Uterus (tissue), 2 donors: Measurements from ENCODE around the gene ITFG1.

Experiments used
- POLR2A ChIP-seq, 2 donors: fragments of 450-650 bp; IDR thresholded peaks; one replicate each; pipeline ENCODE4 v1.6.1; 2016; ENCODE audit warnings: antibody characterized with exemption in 2 of 2, mild to moderate bottlenecking in 1 of 2, moderate library complexity in 1 of 2
- TF ChIP-seq, protein P1 (sequence below), 4 experiments: fragments of 200-600 bp in 2 of 4; fragments of 450-650 bp in 2 of 4; sonication (generic) in 2 of 4; IDR thresholded peaks; one replicate each; pipeline ENCODE4 v1.5.1; 2016 to 2019; ENCODE audit warnings: antibody characterized with exemption in 4 of 4, mild to moderate bottlenecking in 2 of 4, moderate library complexity in 1 of 4

DNA sequence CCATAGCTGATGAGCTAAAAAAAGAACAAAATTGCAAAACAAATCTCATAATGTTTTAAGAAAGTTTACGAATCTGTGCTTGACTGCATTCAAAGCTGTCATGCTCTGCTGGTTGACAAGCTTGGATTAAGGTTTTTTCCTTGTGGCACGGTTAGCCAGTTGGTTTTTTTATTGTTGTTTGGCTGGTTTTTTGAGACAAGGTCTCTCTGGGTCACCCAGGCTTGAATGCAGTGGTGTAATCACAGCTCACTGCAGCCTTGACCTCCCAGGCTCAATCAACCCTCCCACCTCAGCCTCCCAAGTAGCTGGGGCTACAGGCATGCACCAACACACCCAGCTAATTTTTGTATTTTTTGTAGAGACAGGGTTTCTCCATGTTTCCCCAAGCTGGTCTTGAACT lies 45.9 kb upstream of the ITFG1 start:
- TF ChIP-seq, protein P1, sequence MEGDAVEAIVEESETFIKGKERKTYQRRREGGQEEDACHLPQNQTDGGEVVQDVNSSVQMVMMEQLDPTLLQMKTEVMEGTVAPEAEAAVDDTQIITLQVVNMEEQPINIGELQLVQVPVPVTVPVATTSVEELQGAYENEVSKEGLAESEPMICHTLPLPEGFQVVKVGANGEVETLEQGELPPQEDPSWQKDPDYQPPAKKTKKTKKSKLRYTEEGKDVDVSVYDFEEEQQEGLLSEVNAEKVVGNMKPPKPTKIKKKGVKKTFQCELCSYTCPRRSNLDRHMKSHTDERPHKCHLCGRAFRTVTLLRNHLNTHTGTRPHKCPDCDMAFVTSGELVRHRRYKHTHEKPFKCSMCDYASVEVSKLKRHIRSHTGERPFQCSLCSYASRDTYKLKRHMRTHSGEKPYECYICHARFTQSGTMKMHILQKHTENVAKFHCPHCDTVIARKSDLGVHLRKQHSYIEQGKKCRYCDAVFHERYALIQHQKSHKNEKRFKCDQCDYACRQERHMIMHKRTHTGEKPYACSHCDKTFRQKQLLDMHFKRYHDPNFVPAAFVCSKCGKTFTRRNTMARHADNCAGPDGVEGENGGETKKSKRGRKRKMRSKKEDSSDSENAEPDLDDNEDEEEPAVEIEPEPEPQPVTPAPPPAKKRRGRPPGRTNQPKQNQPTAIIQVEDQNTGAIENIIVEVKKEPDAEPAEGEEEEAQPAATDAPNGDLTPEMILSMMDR (IDR thresholded peaks at IDR 0.05), result no peak
- TF ChIP-seq POLR2A (IDR thresholded peaks at IDR 0.05), result no peak
